WTC11 (cell line): ENCODE results near the gene TIMM10.
A peak's percentile ranks its signal among the peaks of the same experiment; 100 is the strongest.

Experiments
- ATF2 ChIP-seq: sonication (generic); formaldehyde crosslinking; IDR thresholded peaks from 2 replicates; pipeline ENCODE4 v1.8.1; 2022; ENCODE audit warnings: low read depth, missing genetic modification reagents, borderline replicate concordance
- E2F5 ChIP-seq: sonication (generic); formaldehyde crosslinking; IDR thresholded peaks from 2 replicates; pipeline ENCODE4 v1.8.1; 2022; ENCODE audit warnings: mild to moderate bottlenecking, moderate library complexity, missing genetic modification reagents
- EMX1 ChIP-seq: fragments of 250-450 bp; sonication (Bioruptor Pico); IDR thresholded peaks from 2 replicates; pipeline ENCODE4 v1.8.0; 2021; ENCODE audit warnings: mild to moderate bottlenecking
- ETV6 ChIP-seq: sonication (generic); formaldehyde crosslinking; IDR thresholded peaks from 2 replicates; pipeline ENCODE4 v1.8.1; 2022; ENCODE audit warnings: mild to moderate bottlenecking, missing genetic modification reagents
- ZNF263 ChIP-seq: sonication (generic); formaldehyde crosslinking; IDR thresholded peaks from 2 replicates; pipeline ENCODE4 v1.8.1; 2022; ENCODE audit warnings: low read depth, mild to moderate bottlenecking, moderate library complexity, missing genetic modification reagents
- ZNF423 ChIP-seq: fragments of 250-450 bp; sonication (Bioruptor Pico); IDR thresholded peaks from 2 replicates; pipeline ENCODE4 v2.1.2; 2022; ENCODE audit warnings: mild to moderate bottlenecking, moderate library complexity
- TF ChIP-seq, protein P1 (sequence below): fragments of 200-600 bp; IDR thresholded peaks from 2 replicates; pipeline ENCODE4 v1.8.0; 2022; ENCODE audit warnings: antibody characterized with exemption
- TF ChIP-seq, protein P2 (sequence below): sonication (generic); formaldehyde crosslinking; IDR thresholded peaks from 2 replicates; pipeline ENCODE4 v1.8.1; 2023; ENCODE audit warnings: mild to moderate bottlenecking, missing genetic modification reagents

GRCh38 chr11:57499413-57499982, 31.1 kb downstream of the TIMM10 start:
- TF ChIP-seq ATF2 (CRISPR knock-in tag) (no peak), ZNF263 (no peak), EMX1 (CRISPR knock-in tag) (no peak), ZNF423 (CRISPR knock-in tag) (no peak), E2F5 (0 out of 2 replicates have a peak, but pooled peaks have one; percentile 25), ETV6 (CRISPR knock-in tag) (no peak)
- TF ChIP-seq, protein P1, sequence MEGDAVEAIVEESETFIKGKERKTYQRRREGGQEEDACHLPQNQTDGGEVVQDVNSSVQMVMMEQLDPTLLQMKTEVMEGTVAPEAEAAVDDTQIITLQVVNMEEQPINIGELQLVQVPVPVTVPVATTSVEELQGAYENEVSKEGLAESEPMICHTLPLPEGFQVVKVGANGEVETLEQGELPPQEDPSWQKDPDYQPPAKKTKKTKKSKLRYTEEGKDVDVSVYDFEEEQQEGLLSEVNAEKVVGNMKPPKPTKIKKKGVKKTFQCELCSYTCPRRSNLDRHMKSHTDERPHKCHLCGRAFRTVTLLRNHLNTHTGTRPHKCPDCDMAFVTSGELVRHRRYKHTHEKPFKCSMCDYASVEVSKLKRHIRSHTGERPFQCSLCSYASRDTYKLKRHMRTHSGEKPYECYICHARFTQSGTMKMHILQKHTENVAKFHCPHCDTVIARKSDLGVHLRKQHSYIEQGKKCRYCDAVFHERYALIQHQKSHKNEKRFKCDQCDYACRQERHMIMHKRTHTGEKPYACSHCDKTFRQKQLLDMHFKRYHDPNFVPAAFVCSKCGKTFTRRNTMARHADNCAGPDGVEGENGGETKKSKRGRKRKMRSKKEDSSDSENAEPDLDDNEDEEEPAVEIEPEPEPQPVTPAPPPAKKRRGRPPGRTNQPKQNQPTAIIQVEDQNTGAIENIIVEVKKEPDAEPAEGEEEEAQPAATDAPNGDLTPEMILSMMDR = no peak
- TF ChIP-seq, protein P2, sequence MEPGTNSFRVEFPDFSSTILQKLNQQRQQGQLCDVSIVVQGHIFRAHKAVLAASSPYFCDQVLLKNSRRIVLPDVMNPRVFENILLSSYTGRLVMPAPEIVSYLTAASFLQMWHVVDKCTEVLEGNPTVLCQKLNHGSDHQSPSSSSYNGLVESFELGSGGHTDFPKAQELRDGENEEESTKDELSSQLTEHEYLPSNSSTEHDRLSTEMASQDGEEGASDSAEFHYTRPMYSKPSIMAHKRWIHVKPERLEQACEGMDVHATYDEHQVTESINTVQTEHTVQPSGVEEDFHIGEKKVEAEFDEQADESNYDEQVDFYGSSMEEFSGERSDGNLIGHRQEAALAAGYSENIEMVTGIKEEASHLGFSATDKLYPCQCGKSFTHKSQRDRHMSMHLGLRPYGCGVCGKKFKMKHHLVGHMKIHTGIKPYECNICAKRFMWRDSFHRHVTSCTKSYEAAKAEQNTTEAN (CRISPR knock-in tag) = no peak
